ENCODE results near the gene NEK8.

Gene NEK8

GRCh38 chr17:28703552-28704218 is 24.9 kb upstream of the NEK8 start:
- peaks cover 29 to 69% of the 10 kb centered on the region in 2 donors for H3K36me3 Mint-ChIP-seq
- no peak overlapping the region for H3K27ac Mint-ChIP-seq
- H3K9me3 Mint-ChIP-seq, result no peaks in the 10 kb centered on the region
- H3K4me3 Mint-ChIP-seq, result no peak overlapping the region
- ATAC-seq (replicated peaks), result no peak
- H3K27me3 Mint-ChIP-seq, result no peaks in the 10 kb centered on the region
- H3K4me1 Mint-ChIP-seq, result peaks cover 0 to 8% of the 10 kb centered on the region in 2 donors
- DNase-seq, result no peak

GRCh38 chr17:28704219-28704858 is 24.2 kb upstream of the NEK8 start:
- Mint-ChIP-seq H3K36me3 (peaks cover 28 to 69% of the 10 kb centered on the region in 2 donors), H3K4me3 (no peak overlapping the region), H3K27me3 (no peaks in the 10 kb centered on the region), H3K27ac (no peak overlapping the region), H3K9me3 (no peaks in the 10 kb centered on the region), H3K4me1 (peaks cover 0 to 8% of the 10 kb centered on the region in 2 donors)
- no peak for ATAC-seq (replicated peaks)
- no peak for DNase-seq

GRCh38 chr17:28705074-28705659 is 23.4 kb upstream of the NEK8 start:
- Mint-ChIP-seq H3K9me3 (no peaks in the 10 kb centered on the region), H3K4me1 (peaks cover 0 to 10% of the 10 kb centered on the region in 2 donors), H3K36me3 (peaks cover 25 to 61% of the 10 kb centered on the region in 2 donors), H3K4me3 (no peak overlapping the region), H3K27ac (peak overlapping the region; percentile 75), H3K27me3 (no peaks in the 10 kb centered on the region)
- DNase-seq, result no peak
- ATAC-seq (replicated peaks), result no peak

GRCh38 chr17:28705728-28706334 is 22.8 kb upstream of the NEK8 start:
- Mint-ChIP-seq H3K36me3 (peaks cover 22 to 54% of the 10 kb centered on the region in 2 donors), H3K27ac (peak overlapping the region; percentile 75), H3K9me3 (no peaks in the 10 kb centered on the region), H3K4me3 (no peak overlapping the region), H3K4me1 (peaks cover 6 to 13% of the 10 kb centered on the region in 2 donors), H3K27me3 (no peaks in the 10 kb centered on the region)
- DNase-seq (no peak), ATAC-seq (replicated peaks) (peak in 1 of 2 donors; percentile 12)

GRCh38 chr17:28706471-28707338 is 21.9 kb upstream of the NEK8 start:
- peaks cover 20 to 46% of the 10 kb centered on the region in 2 donors for H3K36me3 Mint-ChIP-seq
- H3K27me3 Mint-ChIP-seq, result no peaks in the 10 kb centered on the region
- H3K4me3 Mint-ChIP-seq, result no peak overlapping the region
- DNase-seq, result no peak
- peaks cover 9 to 14% of the 10 kb centered on the region in 2 donors for H3K4me1 Mint-ChIP-seq
- H3K27ac Mint-ChIP-seq, result no peak overlapping the region
- ATAC-seq (replicated peaks), result no peak
- H3K9me3 Mint-ChIP-seq, result no peaks in the 10 kb centered on the region

GRCh38 chr17:28707339-28707720 is 21.3 kb upstream of the NEK8 start:
- H3K27ac Mint-ChIP-seq, result peak overlapping the region; percentile 28
- no peaks in the 10 kb centered on the region for H3K27me3 Mint-ChIP-seq
- ATAC-seq (replicated peaks) (no peak), DNase-seq (no peak)
- peaks cover 15 to 16% of the 10 kb centered on the region in 2 donors for H3K4me1 Mint-ChIP-seq
- peaks cover 20 to 42% of the 10 kb centered on the region in 2 donors for H3K36me3 Mint-ChIP-seq
- H3K9me3 Mint-ChIP-seq, result no peaks in the 10 kb centered on the region
- no peak overlapping the region for H3K4me3 Mint-ChIP-seq

GRCh38 chr17:28710861-28711722 is 17.5 kb upstream of the NEK8 start:
- H3K9me3 Mint-ChIP-seq, result no peaks in the 10 kb centered on the region
- peak overlapping the region; percentile 94 for H3K27ac Mint-ChIP-seq
- peaks cover 25 to 36% of the 10 kb centered on the region in 2 donors for H3K4me1 Mint-ChIP-seq
- DNase-seq (peak; percentile 88), ATAC-seq (replicated peaks) (peak; percentile 85 to 89)
- H3K36me3 Mint-ChIP-seq, result peaks cover 10 to 39% of the 10 kb centered on the region in 2 donors
- peak overlapping the region; percentile 92 to 94 for H3K4me3 Mint-ChIP-seq
- H3K27me3 Mint-ChIP-seq, result no peaks in the 10 kb centered on the region

- peak within 1 kb of the TSS; percentile 94 for H3K27ac Mint-ChIP-seq
- H3K4me3 Mint-ChIP-seq, result peak within 1 kb of the TSS; percentile 92 to 94
- ATAC-seq (replicated peaks) (peak; percentile 48 to 49), DNase-seq (no peak)
- H3K9me3 Mint-ChIP-seq, result no peaks in the 10 kb centered on the region
- no peaks in the 10 kb centered on the region for H3K27me3 Mint-ChIP-seq
- H3K36me3 Mint-ChIP-seq, result peaks cover 10 to 38% of the 10 kb centered on the region in 2 donors
- H3K4me1 Mint-ChIP-seq, result peaks cover 27 to 42% of the 10 kb centered on the region in 2 donors
These were observed 16.9 kb upstream of the NEK8 start, which contains the start of gene PROCA1 for GRCh38 chr17:28711723-28712031. PROCA1 (minus strand) TSS chr17:28711888; CDS start chr17:28711660, 228 bp downstream.

GRCh38 chr17:28712032-28712704 is 16.4 kb upstream of the NEK8 start:
- Mint-ChIP-seq H3K4me3 (peak overlapping the region; percentile 92 to 94), H3K27me3 (no peaks in the 10 kb centered on the region), H3K36me3 (peaks cover 10 to 36% of the 10 kb centered on the region in 2 donors), H3K27ac (peak overlapping the region; percentile 94), H3K4me1 (peaks cover 27 to 42% of the 10 kb centered on the region in 2 donors), H3K9me3 (no peaks in the 10 kb centered on the region)
- DNase-seq, result peak; percentile 73
- peak; percentile 65 to 68 for ATAC-seq (replicated peaks)

- H3K27ac Mint-ChIP-seq, result peak overlapping the region; percentile 94
- peak overlapping the region; percentile 92 to 94 for H3K4me3 Mint-ChIP-seq
- ATAC-seq (replicated peaks) (no peak), DNase-seq (no peak)
- no peaks in the 10 kb centered on the region for H3K27me3 Mint-ChIP-seq
- H3K36me3 Mint-ChIP-seq, result peaks cover 5 to 30% of the 10 kb centered on the region in 2 donors
- H3K4me1 Mint-ChIP-seq, result peaks cover 24 to 44% of the 10 kb centered on the region in 2 donors
- no peaks in the 10 kb centered on the region for H3K9me3 Mint-ChIP-seq
These were observed 15.7 kb upstream of the NEK8 start for GRCh38 chr17:28712705-28713415.

- Mint-ChIP-seq H3K9me3 (no peaks in the 10 kb centered on the region), H3K4me1 (peaks cover 34 to 55% of the 10 kb centered on the region in 2 donors), H3K36me3 (peaks cover 3 to 28% of the 10 kb centered on the region in 2 donors), H3K27ac (no peak overlapping the region), H3K4me3 (no peak overlapping the region), H3K27me3 (no peaks in the 10 kb centered on the region)
- no peak for ATAC-seq (replicated peaks)
- no peak for DNase-seq
These were observed 14.3 kb upstream of the NEK8 start for GRCh38 chr17:28714281-28714680.

- no peak overlapping the region for H3K27ac Mint-ChIP-seq
- ATAC-seq (replicated peaks), result no peak
- H3K4me1 Mint-ChIP-seq, result peaks cover 37 to 58% of the 10 kb centered on the region in 2 donors
These were observed 13.4 kb upstream of the NEK8 start for GRCh38 chr17:28715217-28715616.

More at GRCh38 chr17:28715217-28715616, 13.4 kb upstream of the NEK8 start:
- peaks cover 8 to 34% of the 10 kb centered on the region in 2 donors for H3K36me3 Mint-ChIP-seq
- no peak overlapping the region for H3K4me3 Mint-ChIP-seq
- H3K9me3 Mint-ChIP-seq, result no peaks in the 10 kb centered on the region
- H3K27me3 Mint-ChIP-seq, result no peaks in the 10 kb centered on the region
- DNase-seq, result no peak

Data from stimulated activated naive B cell treated with anti-CD40 and anti-IgM and Interleukin-4, amounts not matched to agents 10 μg/mL and 1 μg/mL and 100 μg/mL, for 72 hours (primary cell).